ENCODE results near the gene LIMS2.

- TF ChIP-seq CTCF (IDR thresholded peaks at IDR 0.05 in 8 of 11, conservative IDR thresholded peaks at IDR 0.05 in 3 of 11) (no peak), POLR2A (IDR thresholded peaks at IDR 0.05) (no peak), POLR2AphosphoS5 (IDR thresholded peaks at IDR 0.05) (no peak)
Observed at GRCh38 chr2:127715778-127716449, 40.6 kb upstream of the LIMS2 start.

Data from spleen (tissue), 7 donors.